ENCODE measurements around the gene LKAAEAR1.

The LKAAEAR1 gene

GRCh38 chr20:64111841-64112641 lies 27.8 kb upstream of the LKAAEAR1 start:
- DNase-seq (ENCODE audit: low read depth in 2 of 2), result no peak

- no peak for DNase-seq (ENCODE audit: low read depth in 2 of 2)
Observed at GRCh38 chr20:64110411-64111068, 26.3 kb upstream of the LKAAEAR1 start.

DNA sequence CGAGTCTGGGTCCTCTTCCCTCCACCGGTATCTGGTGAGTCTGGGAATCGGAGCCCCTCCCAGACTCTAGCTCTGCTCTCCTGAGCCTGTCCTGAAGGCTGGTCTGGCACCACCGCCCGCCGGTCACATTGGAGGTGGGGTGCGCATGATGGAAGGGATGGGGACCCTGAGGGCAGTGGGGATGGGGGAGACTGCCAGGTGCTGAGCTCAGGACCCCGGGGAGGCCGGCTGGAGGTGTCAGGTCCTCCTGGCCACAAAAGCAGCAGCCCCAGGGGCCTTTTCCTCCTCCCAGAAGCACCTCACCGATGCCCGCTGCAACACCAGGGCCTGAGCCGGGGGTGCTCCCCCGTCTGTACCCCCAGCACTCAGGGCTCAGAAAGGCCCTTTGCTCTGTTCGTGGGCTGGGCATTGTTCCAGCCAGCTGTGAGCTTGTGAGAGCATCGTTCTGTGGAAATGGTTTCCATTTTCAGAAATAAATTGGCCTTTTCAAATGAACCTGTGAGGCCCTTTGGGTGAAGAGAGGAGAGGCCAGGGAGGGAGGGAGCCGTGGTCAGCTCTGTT lies 25.7 kb upstream of the LKAAEAR1 start:
- DNase-seq (ENCODE audit: low read depth in 2 of 2), result no peak

DNA sequence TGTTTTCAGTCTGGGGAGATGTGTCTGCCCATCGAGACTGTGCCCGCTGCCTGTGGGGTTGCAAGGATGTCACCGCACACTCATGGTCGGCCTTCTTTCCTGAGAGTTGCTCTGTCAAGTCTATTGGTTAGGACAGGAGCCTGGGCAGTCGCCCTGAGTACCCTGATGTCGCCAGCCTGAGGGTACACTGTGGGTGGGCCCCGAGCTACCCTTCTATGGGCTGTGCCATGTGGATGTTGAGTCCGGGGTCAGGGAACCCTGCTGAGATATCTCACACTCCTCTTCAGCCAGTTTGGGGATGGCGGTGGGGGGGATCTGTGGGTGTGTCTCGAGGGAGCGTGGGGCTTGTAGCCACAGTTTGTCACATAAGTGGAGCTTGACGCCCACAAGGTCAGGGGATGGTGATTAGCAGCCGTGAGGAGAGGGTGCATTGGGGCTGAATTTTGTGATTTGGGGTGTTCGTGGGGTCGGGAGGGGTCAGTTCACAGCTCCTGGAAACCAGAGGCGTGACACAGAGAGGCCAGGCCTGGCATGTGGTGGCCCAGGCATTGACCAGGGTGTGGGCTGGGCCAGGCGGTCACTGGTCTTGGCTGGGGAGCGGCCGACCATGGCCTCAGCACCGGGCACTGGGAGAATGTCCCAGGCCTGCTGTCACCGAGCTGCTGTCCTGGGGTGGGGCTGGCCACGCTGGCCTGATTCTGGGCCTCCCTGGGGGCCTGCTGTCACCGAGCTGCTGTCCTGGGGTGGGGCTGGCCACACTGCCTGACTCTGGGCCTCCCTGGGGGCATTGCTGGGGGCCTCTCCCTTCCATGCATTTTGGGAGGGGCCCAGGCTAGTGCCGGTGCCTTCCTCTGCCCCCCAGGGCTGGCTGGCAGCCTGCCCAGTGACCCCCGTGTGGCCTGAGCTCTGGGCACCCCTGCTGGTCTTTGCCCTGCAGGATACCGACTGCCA lies 24.8 kb upstream of the LKAAEAR1 start:
- no peak for DNase-seq (ENCODE audit: low read depth in 2 of 2)

GRCh38 chr20:64107736-64108457 lies 23.7 kb upstream of the LKAAEAR1 start:
- DNase-seq (ENCODE audit: low read depth in 2 of 2), result no peak

GRCh38 chr20:64106981-64107735 lies 23.0 kb upstream of the LKAAEAR1 start, which contains the start of gene NPBWR2:
Gene NPBWR2, minus strand, starts transcription at chr20:64107565. Its CDS starts 734 bp downstream, at chr20:64106831.
- no peak for DNase-seq (ENCODE audit: low read depth in 2 of 2)

- DNase-seq (ENCODE audit: low read depth in 2 of 2), result no peak
Observed at GRCh38 chr20:64106435-64106961, 22.3 kb upstream of the LKAAEAR1 start.

GRCh38 chr20:64105846-64106434 lies 21.7 kb upstream of the LKAAEAR1 start:
- DNase-seq (ENCODE audit: low read depth in 2 of 2), result no peak

DNA sequence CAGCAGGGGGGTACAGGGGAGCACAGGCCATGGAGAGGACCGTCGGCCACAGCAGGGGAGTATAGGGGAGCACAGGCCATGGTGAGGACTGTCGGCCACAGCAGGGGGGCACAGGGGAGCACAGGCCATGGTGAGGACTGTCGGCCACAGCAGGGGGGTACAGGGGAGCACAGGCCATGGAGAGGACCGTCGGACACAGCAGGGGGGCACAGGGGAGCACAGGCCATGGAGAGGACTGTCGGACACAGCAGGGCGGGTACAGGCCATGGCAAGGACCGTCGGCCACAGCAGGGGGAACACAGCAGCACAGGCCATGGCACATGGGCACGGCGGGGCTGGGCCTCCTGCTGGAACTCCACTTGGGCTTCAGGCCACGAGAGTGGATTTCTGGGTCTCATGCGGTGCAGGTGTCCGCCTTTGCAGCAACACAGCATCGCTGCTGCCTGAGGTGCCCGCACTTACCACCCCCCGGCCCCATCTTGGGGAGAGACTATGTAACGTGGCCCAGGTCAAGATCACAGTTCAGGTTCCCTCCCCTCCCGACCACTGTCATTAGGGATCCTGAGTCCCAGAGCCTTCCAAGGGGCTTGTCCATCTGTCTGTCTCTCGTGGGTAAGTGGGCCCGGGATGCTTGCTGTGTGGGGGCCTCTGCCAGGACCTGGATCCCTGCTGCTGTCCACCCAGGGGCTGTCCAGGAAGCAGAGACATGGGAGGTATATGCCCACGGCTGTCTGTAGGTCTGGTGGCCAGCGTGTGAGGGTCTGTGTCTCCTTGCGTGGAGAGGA lies 20.7 kb upstream of the LKAAEAR1 start:
- DNase-seq (ENCODE audit: low read depth in 2 of 2), result no peak

GRCh38 chr20:64103871-64104666 lies 19.9 kb upstream of the LKAAEAR1 start:
- DNase-seq (ENCODE audit: low read depth in 2 of 2), result no peak

GRCh38 chr20:64102647-64103354 lies 18.6 kb upstream of the LKAAEAR1 start:
- no peak for DNase-seq (ENCODE audit: low read depth in 2 of 2)

DNA sequence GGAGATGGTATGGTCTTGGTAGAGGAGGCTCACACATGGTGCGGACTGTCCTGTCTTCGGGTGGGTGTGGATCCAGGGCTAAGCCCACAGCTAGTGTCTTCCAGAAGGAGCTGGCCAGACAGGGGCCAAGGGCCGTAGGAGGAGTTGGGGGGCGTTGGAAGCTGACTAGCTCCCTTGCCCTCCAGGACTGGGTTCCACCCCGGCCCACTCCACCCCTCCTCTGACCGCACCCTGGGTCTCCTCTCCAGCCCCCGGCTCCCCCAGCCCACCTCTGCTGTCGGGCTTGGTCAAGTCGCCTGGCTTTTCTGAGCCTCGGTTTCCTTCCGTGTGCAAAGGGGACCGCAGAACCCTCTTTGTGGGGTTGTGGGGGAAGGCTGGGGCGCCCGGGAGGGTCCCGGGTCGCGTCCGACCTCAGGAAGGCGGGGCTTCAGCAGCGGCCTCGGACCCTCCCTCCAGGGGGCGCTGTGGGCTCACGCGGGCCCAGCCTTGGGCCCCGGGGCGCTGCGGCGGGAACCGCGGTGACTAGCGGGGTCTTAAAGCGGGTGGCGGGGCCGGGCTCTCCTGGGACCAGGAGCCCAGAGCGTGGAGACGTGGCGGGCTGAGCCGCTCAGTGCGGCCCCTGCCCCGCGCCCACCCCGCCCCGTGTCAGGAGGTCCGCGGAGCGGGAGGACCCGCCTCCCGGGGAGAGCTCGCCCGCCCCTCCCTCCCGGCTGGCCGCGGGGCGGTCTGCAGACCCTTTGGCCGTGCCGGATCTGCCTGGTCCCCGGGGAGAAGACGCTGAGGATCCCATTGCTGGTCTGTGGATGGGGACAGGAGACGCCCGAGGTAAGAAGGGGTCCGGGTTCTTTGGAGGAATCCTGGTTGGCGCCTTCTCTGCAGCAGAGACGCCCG lies 17.8 kb upstream of the LKAAEAR1 start:
- no peak for DNase-seq (ENCODE audit: low read depth in 2 of 2)

- DNase-seq (ENCODE audit: low read depth in 2 of 2), result no peak
Observed at GRCh38 chr20:64100946-64101688, 16.9 kb upstream of the LKAAEAR1 start.

- no peak for DNase-seq (ENCODE audit: low read depth in 2 of 2)
Observed at GRCh38 chr20:64100566-64100888, 16.3 kb upstream of the LKAAEAR1 start.

DNA sequence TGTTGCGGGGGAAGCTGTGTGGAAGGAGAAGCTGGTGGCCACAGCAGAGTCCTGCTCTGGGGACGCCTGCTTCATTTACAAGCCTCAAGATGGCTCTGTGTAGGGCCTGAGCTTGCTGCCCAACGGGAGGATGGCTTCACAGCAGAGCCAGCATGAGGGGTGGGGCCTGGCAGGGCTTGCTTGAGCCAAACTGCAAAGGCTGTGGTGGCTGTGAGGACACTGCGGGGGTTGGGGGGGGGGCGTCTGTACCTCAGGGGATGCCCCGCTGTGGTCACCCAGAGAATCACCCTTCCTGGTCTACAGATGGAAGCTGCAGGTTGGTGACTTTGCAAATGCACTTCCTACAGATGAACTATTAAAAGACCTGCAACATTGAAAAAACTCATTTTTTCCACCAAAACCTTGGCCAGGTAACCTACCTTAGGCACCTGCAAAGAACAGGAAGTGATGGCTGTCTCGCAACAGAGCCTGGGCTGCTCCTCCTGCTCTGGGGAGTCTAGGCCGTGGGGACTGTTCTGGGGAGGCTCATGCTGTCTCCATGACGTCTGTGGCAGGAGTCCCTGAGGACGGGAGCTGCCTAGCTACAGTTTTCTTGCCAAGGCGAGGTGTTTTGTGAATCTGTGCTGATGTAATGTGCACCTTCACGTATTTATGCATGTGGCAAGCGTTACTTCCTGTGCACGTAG lies 15.8 kb upstream of the LKAAEAR1 start:
- no peak for DNase-seq (ENCODE audit: low read depth in 2 of 2)

Measured in fibroblast of skin of left quadriceps (primary cell).